OCI-LY1 (cell line): ENCODE results near the gene ALLC.

Experiments
- H2AFZ ChIP-seq: fragments of 200-600 bp; sonication (generic), shearing (Covaris generic); 2 replicates; pipeline ENCODE4 v1.6.0; 2014; ENCODE audit warnings: antibody characterized with exemption, mild to moderate bottlenecking, low read length
- H3F3A ChIP-seq: fragments of 200-600 bp; sonication (generic), shearing (Covaris generic); 2 replicates; pipeline ENCODE4 v1.6.0; 2014; ENCODE audit warnings: mild to moderate bottlenecking, antibody characterized with exemption, low read length, moderate library complexity; ENCODE audit not compliant: insufficient read depth
- H3K27ac ChIP-seq: fragments of 200-600 bp; sonication (generic); 2 replicates; pipeline ENCODE4 v1.5.1; 2014; ENCODE audit warnings: low read length, mixed run types, mild to moderate bottlenecking, low read depth; ENCODE audit not compliant: poor library complexity, severe bottlenecking
- H3K27me3 ChIP-seq: fragments of 200-600 bp; sonication (generic); 2 replicates; pipeline ENCODE4 v1.6.0; 2014; ENCODE audit warnings: antibody characterized with exemption, mild to moderate bottlenecking, low read length, moderate library complexity; ENCODE audit not compliant: insufficient read depth
- H3K36me3 ChIP-seq: fragments of 200-600 bp; sonication (generic); 2 replicates; pipeline ENCODE4 v1.6.1; 2014; ENCODE audit warnings: mild to moderate bottlenecking, antibody characterized with exemption, low read length, moderate library complexity, mixed read lengths; ENCODE audit not compliant: insufficient read depth
- H3K4me1 ChIP-seq: fragments of 200-600 bp; sonication (generic); 2 replicates; pipeline ENCODE4 v1.5.1; 2014; ENCODE audit warnings: mild to moderate bottlenecking, low read length, moderate library complexity; ENCODE audit not compliant: insufficient read depth, severe bottlenecking
- H3K4me2 ChIP-seq: fragments of 200-600 bp; sonication (generic), shearing (Covaris generic); 2 replicates; pipeline ENCODE4 v1.6.1; 2014; ENCODE audit warnings: low read length
- H3K4me3 ChIP-seq: fragments of 200-600 bp; sonication (generic); 2 replicates; pipeline ENCODE4 v1.5.1; 2014; ENCODE audit warnings: low read length, low read depth, mild to moderate bottlenecking, mixed read lengths; ENCODE audit not compliant: poor library complexity, severe bottlenecking
- H3K79me2 ChIP-seq: fragments of 200-600 bp; shearing (Covaris generic); 2 replicates; pipeline ENCODE4 v1.6.1; 2016; ENCODE audit warnings: mixed run types, low read length, mixed read lengths; ENCODE audit not compliant: insufficient read depth
- H3K9ac ChIP-seq: fragments of 200-600 bp; sonication (generic), shearing (Covaris generic); 2 replicates; pipeline ENCODE4 v1.6.1; 2014; ENCODE audit warnings: mild to moderate bottlenecking, low read length, mixed read lengths
- H3K9me2 ChIP-seq: fragments of 200-600 bp; sonication (generic), shearing (Covaris generic); 2 replicates; pipeline ENCODE4 v1.6.1; 2014; ENCODE audit warnings: low read depth, mild to moderate bottlenecking, low read length, mixed read lengths
- H3K9me3 ChIP-seq: fragments of 200-600 bp; shearing (Covaris generic); 2 replicates; pipeline ENCODE4 v1.6.1; 2014; ENCODE audit warnings: low read length, mixed read lengths
- H4K20me1 ChIP-seq: fragments of 200-600 bp; sonication (generic), shearing (Covaris generic); 2 replicates; pipeline ENCODE4 v1.6.0; 2016; ENCODE audit warnings: mild to moderate bottlenecking, low read length; ENCODE audit not compliant: insufficient read depth
- EZH2 ChIP-seq: fragments of 200-600 bp; sonication (generic), shearing (Covaris generic); IDR thresholded peaks from 2 replicates; pipeline ENCODE4 v1.8.0; 2017; ENCODE audit warnings: borderline replicate concordance, mixed run types, mild to moderate bottlenecking, antibody characterized with exemption, low read length, moderate library complexity, mixed read lengths
- TF ChIP-seq, protein P1 (sequence below): fragments of 200-600 bp; sonication (generic), shearing (Covaris generic); IDR thresholded peaks from 2 replicates; pipeline ENCODE4 v1.5.1; 2017; ENCODE audit warnings: mild to moderate bottlenecking, antibody characterized with exemption, low read length, moderate library complexity, mixed read lengths

ALLC gene

DNA sequence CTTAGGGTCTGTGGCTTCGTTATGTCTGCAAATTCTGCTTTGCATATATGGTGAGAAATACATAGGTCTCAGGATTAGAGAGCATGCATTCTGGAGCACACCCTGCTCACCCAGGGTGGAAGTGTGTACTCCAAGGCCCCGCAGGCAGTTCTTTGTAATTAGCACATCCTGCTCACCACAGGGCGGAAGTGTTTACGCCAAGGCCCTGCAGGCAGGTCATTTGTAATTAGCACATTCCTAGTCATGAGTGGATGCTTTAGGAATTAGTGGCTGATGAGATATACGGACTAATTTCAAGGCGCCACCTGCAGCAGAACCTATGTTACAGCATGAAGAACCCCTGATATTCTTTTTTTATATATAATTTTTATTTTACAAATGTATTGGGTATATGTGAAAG lies 4.2 kb downstream of the ALLC start:
- Histone ChIP-seq H3K27me3 (no peaks in the 10 kb centered on the region), H3K36me3 (no peaks in the 10 kb centered on the region), H3K9me3 (no peaks in the 10 kb centered on the region), H3K9ac (peak overlapping the region; percentile 56; the same call in 1 of the 2 replicates), H3F3A (peaks cover 8% of the 10 kb centered on the region), H3K4me3 (no peak overlapping the region), H4K20me1 (no peaks in the 10 kb centered on the region), H3K79me2 (no peaks in the 10 kb centered on the region), H3K4me2 (peak overlapping the region; percentile 32; the same call in 1 of the 2 replicates), H3K4me1 (peaks cover 84% of the 10 kb centered on the region), H3K27ac (peak overlapping the region; percentile 99), H2AFZ (no peak overlapping the region), H3K9me2 (no peaks in the 10 kb centered on the region)
- TF ChIP-seq, protein P1, sequence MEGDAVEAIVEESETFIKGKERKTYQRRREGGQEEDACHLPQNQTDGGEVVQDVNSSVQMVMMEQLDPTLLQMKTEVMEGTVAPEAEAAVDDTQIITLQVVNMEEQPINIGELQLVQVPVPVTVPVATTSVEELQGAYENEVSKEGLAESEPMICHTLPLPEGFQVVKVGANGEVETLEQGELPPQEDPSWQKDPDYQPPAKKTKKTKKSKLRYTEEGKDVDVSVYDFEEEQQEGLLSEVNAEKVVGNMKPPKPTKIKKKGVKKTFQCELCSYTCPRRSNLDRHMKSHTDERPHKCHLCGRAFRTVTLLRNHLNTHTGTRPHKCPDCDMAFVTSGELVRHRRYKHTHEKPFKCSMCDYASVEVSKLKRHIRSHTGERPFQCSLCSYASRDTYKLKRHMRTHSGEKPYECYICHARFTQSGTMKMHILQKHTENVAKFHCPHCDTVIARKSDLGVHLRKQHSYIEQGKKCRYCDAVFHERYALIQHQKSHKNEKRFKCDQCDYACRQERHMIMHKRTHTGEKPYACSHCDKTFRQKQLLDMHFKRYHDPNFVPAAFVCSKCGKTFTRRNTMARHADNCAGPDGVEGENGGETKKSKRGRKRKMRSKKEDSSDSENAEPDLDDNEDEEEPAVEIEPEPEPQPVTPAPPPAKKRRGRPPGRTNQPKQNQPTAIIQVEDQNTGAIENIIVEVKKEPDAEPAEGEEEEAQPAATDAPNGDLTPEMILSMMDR, result peak; percentile 44
- no peak for TF ChIP-seq EZH2

DNA sequence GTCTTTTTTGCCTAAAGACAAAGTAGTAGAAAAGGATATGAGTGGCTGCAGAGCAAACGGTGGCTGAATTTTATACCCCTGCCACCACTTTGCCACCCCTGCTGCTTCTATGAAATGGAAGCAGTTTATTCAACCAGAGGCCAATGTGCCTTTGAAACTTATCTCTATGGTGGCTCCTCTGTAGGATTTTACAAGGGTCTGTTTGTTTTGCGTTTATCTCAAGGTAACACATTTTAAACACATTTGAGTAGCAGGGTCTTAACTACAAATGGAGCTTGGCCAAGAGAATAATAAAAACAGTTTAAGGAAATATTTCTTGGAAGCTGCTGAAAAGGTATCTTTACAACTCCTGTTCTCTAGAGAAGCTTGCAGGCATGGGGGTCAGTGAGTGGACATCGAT lies 6.1 kb downstream of the ALLC start:
- H3K9ac ChIP-seq, result no peak overlapping the region
- H3F3A ChIP-seq, result no peaks in the 10 kb centered on the region
- no peaks in the 10 kb centered on the region for H4K20me1 ChIP-seq
- no peaks in the 10 kb centered on the region for H3K36me3 ChIP-seq
- H3K27me3 ChIP-seq, result no peaks in the 10 kb centered on the region
- TF ChIP-seq, protein P1, result no peak
- TF ChIP-seq EZH2, result no peak
- no peaks in the 10 kb centered on the region for H3K79me2 ChIP-seq
- no peaks in the 10 kb centered on the region for H3K9me2 ChIP-seq
- H3K9me3 ChIP-seq, result no peaks in the 10 kb centered on the region
- no peak overlapping the region for H3K4me3 ChIP-seq
- H3K27ac ChIP-seq, result peak overlapping the region; percentile 99
- H3K4me1 ChIP-seq, result peaks cover 76% of the 10 kb centered on the region
- no peak overlapping the region for H2AFZ ChIP-seq
- no peak overlapping the region for H3K4me2 ChIP-seq

DNA sequence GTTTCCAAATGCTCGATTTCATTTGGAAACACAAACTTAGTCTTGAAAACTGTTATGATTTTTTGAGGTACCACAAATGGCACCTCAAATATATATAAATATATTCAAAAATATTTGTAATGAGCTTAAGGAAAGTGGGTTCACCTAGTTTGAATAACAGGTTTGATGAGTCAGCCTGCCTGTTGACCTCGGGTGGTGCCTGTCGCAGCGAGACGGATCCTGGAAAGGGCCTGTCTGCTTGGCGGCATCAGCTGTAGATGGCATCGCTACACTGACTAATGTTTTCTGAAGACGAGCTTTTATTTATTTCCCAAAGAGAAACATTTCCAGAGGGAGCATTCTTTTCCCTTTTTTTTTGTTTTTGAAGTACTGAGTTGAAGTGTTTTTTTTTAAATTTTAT lies 6.9 kb downstream of the ALLC start:
- H3K27me3 ChIP-seq, result no peaks in the 10 kb centered on the region
- no peaks in the 10 kb centered on the region for H3K79me2 ChIP-seq
- H3K9ac ChIP-seq, result no peak overlapping the region
- no peaks in the 10 kb centered on the region for H3K9me2 ChIP-seq
- H3K27ac ChIP-seq, result no peak overlapping the region
- no peak overlapping the region for H3K4me2 ChIP-seq
- H4K20me1 ChIP-seq, result no peaks in the 10 kb centered on the region
- H3K36me3 ChIP-seq, result no peaks in the 10 kb centered on the region; the same call in 1 of the 2 replicates
- no peaks in the 10 kb centered on the region for H3K9me3 ChIP-seq
- TF ChIP-seq, protein P1, result no peak
- TF ChIP-seq EZH2, result no peak
- H3F3A ChIP-seq, result no peaks in the 10 kb centered on the region
- no peak overlapping the region for H3K4me3 ChIP-seq
- no peak overlapping the region for H2AFZ ChIP-seq
- H3K4me1 ChIP-seq, result peaks cover 68% of the 10 kb centered on the region
